GM12878 (cell line): Measurements from ENCODE around the gene MAPK1IP1L. TPM values are rescaled to one million over a fixed set of nuclear protein-coding genes. Genes with fewer than 3 reads are reported as not detected.
A peak's percentile ranks its signal among the peaks of the same experiment; 100 is the strongest.

Source experiments
- CBFB ChIP-seq: IDR thresholded peaks from 2 replicates; pipeline ENCODE4 v1.6.1; 2016; ENCODE audit warnings: antibody characterized with exemption, low read depth
- CEBPB ChIP-seq, 2 experiments: fragments of 150-350 bp in 1 of 2; IDR thresholded peaks; 2 replicates each; pipeline ENCODE4 v1.6.1; 2012 to 2014; ENCODE audit warnings: low read depth in 2 of 2, low read length in 2 of 2, borderline replicate concordance in 1 of 2, inconsistent platforms in 1 of 2
- CHD2 ChIP-seq: IDR thresholded peaks from 2 replicates; pipeline ENCODE4 v1.6.1; 2011; ENCODE audit warnings: low read depth, low read length, improper control_type of control experiment, borderline replicate concordance
- MYB ChIP-seq: fragments of 150-350 bp; IDR thresholded peaks from 2 replicates; pipeline ENCODE4 v1.6.1; 2014; ENCODE audit warnings: mild to moderate bottlenecking, low read depth, low read length, borderline replicate concordance
- NFYA ChIP-seq: IDR thresholded peaks from 2 replicates; pipeline ENCODE4 v1.6.1; 2011; ENCODE audit warnings: low read depth, mild to moderate bottlenecking, low read length, improper control_type of control experiment, borderline replicate concordance
- NFYB ChIP-seq: IDR thresholded peaks from 2 replicates; pipeline ENCODE4 v1.6.1; 2011; ENCODE audit warnings: low read depth, mild to moderate bottlenecking, low read length, improper control_type of control experiment, moderate library complexity; ENCODE audit not compliant: insufficient read depth
- RUNX3 ChIP-seq: IDR thresholded peaks from 2 replicates; pipeline ENCODE4 v1.6.1; 2012; ENCODE audit warnings: low read length, inconsistent platforms
- TBL1XR1 ChIP-seq: IDR thresholded peaks from 2 replicates; pipeline ENCODE4 v1.6.1; 2012; ENCODE audit warnings: low read depth, low read length, improper control_type of control experiment
- TCF3 ChIP-seq: IDR thresholded peaks from 2 replicates; pipeline ENCODE4 v1.6.1; 2012; ENCODE audit warnings: low read depth, mild to moderate bottlenecking, low read length, borderline replicate concordance; ENCODE audit not compliant: insufficient read depth
- WRNIP1 ChIP-seq: IDR thresholded peaks from 2 replicates; pipeline ENCODE4 v1.6.1; 2011; ENCODE audit warnings: low read depth, low read length, improper control_type of control experiment, borderline replicate concordance
- ZBED1 ChIP-seq: IDR thresholded peaks from 2 replicates; pipeline ENCODE4 v1.6.1; 2016; ENCODE audit warnings: borderline replicate concordance
- ZSCAN29 ChIP-seq: fragments of 450-650 bp; IDR thresholded peaks from 2 replicates; pipeline ENCODE4 v1.6.1; 2017; ENCODE audit warnings: mild to moderate bottlenecking, moderate library complexity
- polyA plus RNA-seq, 11 experiments: library from polyadenylated mRNA; depleted of rRNA in 4 of 11; unstranded in 6 of 11; stranded (reverse) in 5 of 11; fragments of >200 nt; fragmentation: Nextera tagmentation in 4 of 11; fragmentation: Illumina TruSeq in 1 of 11; extraction: Ambion mirVana in 4 of 11; extraction: Trizol in 1 of 11; gene quantifications; 1 replicate in 1 of 11; 2 replicates in 10 of 11; pipeline versions ENCODE4 v1.2.1 to v1.2.3, GENCODE V29; 2011 to 2016; ENCODE audit warnings: inconsistent platforms in 2 of 11, missing spikeins in 2 of 11, low read depth in 1 of 11
- total RNA-seq, 4 experiments: library from RNA; depleted of rRNA in 3 of 4; stranded (reverse); fragments of >200 nt in 3 of 4; fragmentation: Illumina TruSeq in 1 of 4; extraction: Trizol in 1 of 4; gene quantifications; 2 replicates each; pipeline versions ENCODE4 v1.2.1 to v1.2.3, GENCODE V29; 2013 to 2021
- TF ChIP-seq, protein P1 (sequence below): fragments of 450-650 bp; IDR thresholded peaks from 2 replicates; pipeline ENCODE4 v1.6.1; 2017; ENCODE audit warnings: mild to moderate bottlenecking, moderate library complexity
- TF ChIP-seq, protein P2 (sequence below): fragments of 150-350 bp; IDR thresholded peaks from 2 replicates; pipeline ENCODE4 v1.6.1; 2014; ENCODE audit warnings: mild to moderate bottlenecking, low read depth, low read length
- TF ChIP-seq, protein P3 (sequence below): IDR thresholded peaks from 2 replicates; pipeline ENCODE4 v1.6.1; 2011; ENCODE audit warnings: low read depth, mild to moderate bottlenecking, low read length, moderate library complexity, borderline replicate concordance; ENCODE audit errors: extremely low read depth
- TF ChIP-seq, protein P4 (sequence below): fragments of 450-650 bp; IDR thresholded peaks from 2 replicates; pipeline ENCODE4 v1.6.1; 2016; ENCODE audit warnings: mild to moderate bottlenecking
- TF ChIP-seq, protein P5 (sequence below): fragments of 450-650 bp; IDR thresholded peaks from 2 replicates; pipeline ENCODE4 v1.6.1; 2018; ENCODE audit warnings: mild to moderate bottlenecking, low read depth, moderate library complexity; ENCODE audit not compliant: partially characterized antibody
- TF ChIP-seq, protein P6 (sequence below): IDR thresholded peaks from 2 replicates; pipeline ENCODE4 v1.6.1; 2012; ENCODE audit warnings: low read length, inconsistent platforms

MAPK1IP1L gene
- total and polyA plus RNA-seq, 10 of the 15 experiments (the other 5 are each of a cell fraction or from before 2014, with no cell fraction given), result 44.6 to 117 (median 73.0) TPM

DNA sequence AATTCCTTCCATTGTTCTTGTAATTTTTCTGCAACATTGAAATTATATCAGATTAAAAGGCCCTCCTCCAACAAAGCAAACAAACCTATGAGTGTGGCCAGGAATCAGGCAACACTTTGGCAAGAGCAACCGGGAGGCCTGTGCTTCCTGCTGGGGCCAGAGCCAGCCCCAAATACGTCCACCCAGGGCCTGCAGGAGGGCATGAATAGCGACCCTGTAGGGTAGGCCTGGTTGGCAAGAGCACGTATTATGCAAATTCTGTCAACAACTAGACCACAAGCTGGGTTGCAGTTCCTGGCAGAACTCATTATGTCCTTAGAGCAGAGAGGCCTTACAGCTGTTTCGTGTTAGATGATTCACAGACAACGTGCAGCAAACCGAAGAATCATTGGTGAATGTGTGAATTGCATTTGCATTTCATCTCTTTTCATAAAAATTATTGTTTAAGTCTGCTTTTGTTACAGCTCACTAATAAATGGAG is 50.7 kb downstream of the MAPK1IP1L start (continued):
- TF ChIP-seq, protein P1, sequence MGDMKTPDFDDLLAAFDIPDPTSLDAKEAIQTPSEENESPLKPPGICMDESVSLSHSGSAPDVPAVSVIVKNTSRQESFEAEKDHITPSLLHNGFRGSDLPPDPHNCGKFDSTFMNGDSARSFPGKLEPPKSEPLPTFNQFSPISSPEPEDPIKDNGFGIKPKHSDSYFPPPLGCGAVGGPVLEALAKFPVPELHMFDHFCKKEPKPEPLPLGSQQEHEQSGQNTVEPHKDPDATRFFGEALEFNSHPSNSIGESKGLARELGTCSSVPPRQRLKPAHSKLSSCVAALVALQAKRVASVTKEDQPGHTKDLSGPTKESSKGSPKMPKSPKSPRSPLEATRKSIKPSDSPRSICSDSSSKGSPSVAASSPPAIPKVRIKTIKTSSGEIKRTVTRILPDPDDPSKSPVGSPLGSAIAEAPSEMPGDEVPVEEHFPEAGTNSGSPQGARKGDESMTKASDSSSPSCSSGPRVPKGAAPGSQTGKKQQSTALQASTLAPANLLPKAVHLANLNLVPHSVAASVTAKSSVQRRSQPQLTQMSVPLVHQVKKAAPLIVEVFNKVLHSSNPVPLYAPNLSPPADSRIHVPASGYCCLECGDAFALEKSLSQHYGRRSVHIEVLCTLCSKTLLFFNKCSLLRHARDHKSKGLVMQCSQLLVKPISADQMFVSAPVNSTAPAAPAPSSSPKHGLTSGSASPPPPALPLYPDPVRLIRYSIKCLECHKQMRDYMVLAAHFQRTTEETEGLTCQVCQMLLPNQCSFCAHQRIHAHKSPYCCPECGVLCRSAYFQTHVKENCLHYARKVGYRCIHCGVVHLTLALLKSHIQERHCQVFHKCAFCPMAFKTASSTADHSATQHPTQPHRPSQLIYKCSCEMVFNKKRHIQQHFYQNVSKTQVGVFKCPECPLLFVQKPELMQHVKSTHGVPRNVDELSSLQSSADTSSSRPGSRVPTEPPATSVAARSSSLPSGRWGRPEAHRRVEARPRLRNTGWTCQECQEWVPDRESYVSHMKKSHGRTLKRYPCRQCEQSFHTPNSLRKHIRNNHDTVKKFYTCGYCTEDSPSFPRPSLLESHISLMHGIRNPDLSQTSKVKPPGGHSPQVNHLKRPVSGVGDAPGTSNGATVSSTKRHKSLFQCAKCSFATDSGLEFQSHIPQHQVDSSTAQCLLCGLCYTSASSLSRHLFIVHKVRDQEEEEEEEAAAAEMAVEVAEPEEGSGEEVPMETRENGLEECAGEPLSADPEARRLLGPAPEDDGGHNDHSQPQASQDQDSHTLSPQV, result peak; percentile 59; the same call in 1 of the 2 replicates
- TF ChIP-seq NFYB (peak; percentile 30; the same call in 1 of the 2 replicates), ZBED1 (no peak), TBL1XR1 (peak; percentile 31; the same call in 1 of the 2 replicates), NFYA (no peak), TCF3 (peak; percentile 88), CEBPB (IDR thresholded peaks at IDR 0.05; ENCODE audit: borderline replicate concordance in 1 of 2, low read depth in 2 of 2, low read length in 2 of 2) (no peak), CHD2 (peak; percentile 80; the same call in 1 of the 2 replicates), CBFB (0 out of 2 replicates have a peak, but pooled peaks have one; percentile 65), MYB (no peak), RUNX3 (peak; percentile 95), ZSCAN29 (no peak), WRNIP1 (no peak)
- TF ChIP-seq, protein P2, sequence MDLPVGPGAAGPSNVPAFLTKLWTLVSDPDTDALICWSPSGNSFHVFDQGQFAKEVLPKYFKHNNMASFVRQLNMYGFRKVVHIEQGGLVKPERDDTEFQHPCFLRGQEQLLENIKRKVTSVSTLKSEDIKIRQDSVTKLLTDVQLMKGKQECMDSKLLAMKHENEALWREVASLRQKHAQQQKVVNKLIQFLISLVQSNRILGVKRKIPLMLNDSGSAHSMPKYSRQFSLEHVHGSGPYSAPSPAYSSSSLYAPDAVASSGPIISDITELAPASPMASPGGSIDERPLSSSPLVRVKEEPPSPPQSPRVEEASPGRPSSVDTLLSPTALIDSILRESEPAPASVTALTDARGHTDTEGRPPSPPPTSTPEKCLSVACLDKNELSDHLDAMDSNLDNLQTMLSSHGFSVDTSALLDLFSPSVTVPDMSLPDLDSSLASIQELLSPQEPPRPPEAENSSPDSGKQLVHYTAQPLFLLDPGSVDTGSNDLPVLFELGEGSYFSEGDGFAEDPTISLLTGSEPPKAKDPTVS, result no peak
- TF ChIP-seq, protein P3, sequence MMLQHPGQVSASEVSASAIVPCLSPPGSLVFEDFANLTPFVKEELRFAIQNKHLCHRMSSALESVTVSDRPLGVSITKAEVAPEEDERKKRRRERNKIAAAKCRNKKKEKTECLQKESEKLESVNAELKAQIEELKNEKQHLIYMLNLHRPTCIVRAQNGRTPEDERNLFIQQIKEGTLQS, result no peak
- TF ChIP-seq, protein P4, sequence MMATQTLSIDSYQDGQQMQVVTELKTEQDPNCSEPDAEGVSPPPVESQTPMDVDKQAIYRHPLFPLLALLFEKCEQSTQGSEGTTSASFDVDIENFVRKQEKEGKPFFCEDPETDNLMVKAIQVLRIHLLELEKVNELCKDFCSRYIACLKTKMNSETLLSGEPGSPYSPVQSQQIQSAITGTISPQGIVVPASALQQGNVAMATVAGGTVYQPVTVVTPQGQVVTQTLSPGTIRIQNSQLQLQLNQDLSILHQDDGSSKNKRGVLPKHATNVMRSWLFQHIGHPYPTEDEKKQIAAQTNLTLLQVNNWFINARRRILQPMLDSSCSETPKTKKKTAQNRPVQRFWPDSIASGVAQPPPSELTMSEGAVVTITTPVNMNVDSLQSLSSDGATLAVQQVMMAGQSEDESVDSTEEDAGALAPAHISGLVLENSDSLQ, result peak; percentile 77
- TF ChIP-seq, protein P5, sequence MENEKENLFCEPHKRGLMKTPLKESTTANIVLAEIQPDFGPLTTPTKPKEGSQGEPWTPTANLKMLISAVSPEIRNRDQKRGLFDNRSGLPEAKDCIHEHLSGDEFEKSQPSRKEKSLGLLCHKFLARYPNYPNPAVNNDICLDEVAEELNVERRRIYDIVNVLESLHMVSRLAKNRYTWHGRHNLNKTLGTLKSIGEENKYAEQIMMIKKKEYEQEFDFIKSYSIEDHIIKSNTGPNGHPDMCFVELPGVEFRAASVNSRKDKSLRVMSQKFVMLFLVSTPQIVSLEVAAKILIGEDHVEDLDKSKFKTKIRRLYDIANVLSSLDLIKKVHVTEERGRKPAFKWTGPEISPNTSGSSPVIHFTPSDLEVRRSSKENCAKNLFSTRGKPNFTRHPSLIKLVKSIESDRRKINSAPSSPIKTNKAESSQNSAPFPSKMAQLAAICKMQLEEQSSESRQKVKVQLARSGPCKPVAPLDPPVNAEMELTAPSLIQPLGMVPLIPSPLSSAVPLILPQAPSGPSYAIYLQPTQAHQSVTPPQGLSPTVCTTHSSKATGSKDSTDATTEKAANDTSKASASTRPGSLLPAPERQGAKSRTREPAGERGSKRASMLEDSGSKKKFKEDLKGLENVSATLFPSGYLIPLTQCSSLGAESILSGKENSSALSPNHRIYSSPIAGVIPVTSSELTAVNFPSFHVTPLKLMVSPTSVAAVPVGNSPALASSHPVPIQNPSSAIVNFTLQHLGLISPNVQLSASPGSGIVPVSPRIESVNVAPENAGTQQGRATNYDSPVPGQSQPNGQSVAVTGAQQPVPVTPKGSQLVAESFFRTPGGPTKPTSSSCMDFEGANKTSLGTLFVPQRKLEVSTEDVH, result no peak
- TF ChIP-seq, protein P6, sequence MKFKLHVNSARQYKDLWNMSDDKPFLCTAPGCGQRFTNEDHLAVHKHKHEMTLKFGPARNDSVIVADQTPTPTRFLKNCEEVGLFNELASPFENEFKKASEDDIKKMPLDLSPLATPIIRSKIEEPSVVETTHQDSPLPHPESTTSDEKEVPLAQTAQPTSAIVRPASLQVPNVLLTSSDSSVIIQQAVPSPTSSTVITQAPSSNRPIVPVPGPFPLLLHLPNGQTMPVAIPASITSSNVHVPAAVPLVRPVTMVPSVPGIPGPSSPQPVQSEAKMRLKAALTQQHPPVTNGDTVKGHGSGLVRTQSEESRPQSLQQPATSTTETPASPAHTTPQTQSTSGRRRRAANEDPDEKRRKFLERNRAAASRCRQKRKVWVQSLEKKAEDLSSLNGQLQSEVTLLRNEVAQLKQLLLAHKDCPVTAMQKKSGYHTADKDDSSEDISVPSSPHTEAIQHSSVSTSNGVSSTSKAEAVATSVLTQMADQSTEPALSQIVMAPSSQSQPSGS, result 0 out of 2 replicates have a peak, but pooled peaks have one; percentile 20
